AG10803 (cell line): ENCODE data around the gene KATNB1.
"Not testable (repeated sequence)": the region's sequence is repeated elsewhere in the genome, so short reads cannot be mapped to it uniquely, and the experiment has no call there.

Experiments
- DNase-seq: peaks from one replicate; pipeline ENCODE4 v3.0.0; 2010; ENCODE audit warnings: low read depth
- H3K4me3 ChIP-seq: 2 replicates; pipeline ENCODE4 v1.5.1; 2011; ENCODE audit warnings: mild to moderate bottlenecking, low read length, control low read depth
- TF ChIP-seq, protein P1 (sequence below): conservative IDR thresholded peaks from 2 replicates; pipeline ENCODE4 v1.5.1; 2011; ENCODE audit warnings: mild to moderate bottlenecking, low read length, control low read depth, inconsistent platforms

Gene KATNB1

DNA sequence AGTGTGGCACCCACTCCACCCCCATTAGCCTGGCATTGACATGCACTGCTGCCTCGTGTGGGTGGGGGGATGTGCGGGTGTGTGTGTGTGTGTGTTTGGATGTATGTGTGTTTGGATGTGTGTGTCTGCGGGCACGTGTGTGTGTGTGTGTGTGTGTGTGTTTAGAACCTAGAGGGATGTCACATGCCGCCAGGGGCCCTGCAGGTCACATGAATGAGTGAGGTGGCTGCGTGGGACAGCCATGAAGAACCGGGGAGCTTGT is 9.0 kb downstream of the KATNB1 start:
- H3K4me3 ChIP-seq: no peak overlapping the region
- DNase-seq: no peak
- TF ChIP-seq, protein P1, sequence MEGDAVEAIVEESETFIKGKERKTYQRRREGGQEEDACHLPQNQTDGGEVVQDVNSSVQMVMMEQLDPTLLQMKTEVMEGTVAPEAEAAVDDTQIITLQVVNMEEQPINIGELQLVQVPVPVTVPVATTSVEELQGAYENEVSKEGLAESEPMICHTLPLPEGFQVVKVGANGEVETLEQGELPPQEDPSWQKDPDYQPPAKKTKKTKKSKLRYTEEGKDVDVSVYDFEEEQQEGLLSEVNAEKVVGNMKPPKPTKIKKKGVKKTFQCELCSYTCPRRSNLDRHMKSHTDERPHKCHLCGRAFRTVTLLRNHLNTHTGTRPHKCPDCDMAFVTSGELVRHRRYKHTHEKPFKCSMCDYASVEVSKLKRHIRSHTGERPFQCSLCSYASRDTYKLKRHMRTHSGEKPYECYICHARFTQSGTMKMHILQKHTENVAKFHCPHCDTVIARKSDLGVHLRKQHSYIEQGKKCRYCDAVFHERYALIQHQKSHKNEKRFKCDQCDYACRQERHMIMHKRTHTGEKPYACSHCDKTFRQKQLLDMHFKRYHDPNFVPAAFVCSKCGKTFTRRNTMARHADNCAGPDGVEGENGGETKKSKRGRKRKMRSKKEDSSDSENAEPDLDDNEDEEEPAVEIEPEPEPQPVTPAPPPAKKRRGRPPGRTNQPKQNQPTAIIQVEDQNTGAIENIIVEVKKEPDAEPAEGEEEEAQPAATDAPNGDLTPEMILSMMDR: no peak

DNA sequence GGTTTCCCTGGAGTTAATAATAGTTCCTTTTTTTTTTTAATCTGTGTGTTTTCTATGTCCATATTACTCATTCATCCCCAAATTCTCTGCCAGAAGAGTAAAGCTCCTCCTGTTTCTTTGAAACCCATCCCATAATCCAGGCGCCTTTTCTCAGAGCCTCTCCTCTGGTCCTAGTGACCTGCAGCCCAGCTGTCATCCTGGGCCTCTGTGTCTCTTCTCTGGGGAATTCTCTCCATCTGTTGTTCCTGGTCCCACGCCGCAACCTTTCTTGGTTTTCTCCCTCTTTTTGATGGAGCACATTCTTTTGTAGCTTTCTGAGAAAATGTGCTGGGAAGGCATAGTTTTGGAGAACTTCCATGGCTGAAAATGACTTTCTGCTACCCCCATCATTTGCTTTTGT is 10.2 kb downstream of the KATNB1 start:
- no peak overlapping the region for H3K4me3 ChIP-seq
- no peak for DNase-seq
- TF ChIP-seq, protein P1: no peak

DNA sequence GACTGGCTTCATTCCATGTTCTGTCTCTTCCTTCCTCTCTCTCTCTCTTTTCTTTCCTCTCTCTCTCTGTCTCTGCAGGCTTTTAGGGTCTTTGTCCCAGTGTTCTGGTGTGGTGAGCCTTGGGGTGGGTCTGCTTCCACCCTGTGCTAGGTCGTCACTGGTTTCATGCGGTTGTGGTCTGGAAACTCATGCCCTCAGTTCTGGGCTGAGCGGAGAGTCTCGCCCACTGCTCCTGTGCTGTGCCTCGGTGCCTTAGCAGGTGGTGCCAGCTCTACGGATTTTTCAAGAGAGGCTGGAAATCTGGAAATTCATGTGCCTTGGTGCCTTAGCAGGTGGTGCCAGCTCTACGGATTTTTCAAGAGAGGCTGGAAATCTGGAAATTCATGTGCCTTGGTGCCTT is 10.7 kb downstream of the KATNB1 start:
- H3K4me3 ChIP-seq, DNase-seq: not testable (repeated sequence)

DNA sequence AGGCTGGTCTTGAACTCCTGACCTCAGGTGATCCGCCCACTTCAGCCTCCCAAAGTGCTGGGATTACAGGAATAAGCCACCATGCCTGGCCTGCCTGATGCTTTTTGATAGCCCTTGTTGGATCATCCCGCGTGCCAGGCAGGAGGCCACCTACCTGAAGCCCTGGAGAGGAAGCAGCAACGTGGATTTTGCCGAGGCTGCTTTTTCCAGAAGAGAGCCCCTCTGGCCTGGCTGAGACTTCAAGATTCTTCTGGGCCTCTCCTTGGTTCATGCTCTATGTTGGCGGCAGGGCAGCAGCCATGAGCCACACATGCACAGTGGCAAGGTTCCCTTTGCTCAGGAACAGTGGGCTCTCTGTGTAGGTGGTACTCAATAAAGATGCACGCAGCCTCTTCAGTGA is 11.5 kb downstream of the KATNB1 start:
- TF ChIP-seq, protein P1: no peak
- DNase-seq: no peak
- no peak overlapping the region for H3K4me3 ChIP-seq

DNA sequence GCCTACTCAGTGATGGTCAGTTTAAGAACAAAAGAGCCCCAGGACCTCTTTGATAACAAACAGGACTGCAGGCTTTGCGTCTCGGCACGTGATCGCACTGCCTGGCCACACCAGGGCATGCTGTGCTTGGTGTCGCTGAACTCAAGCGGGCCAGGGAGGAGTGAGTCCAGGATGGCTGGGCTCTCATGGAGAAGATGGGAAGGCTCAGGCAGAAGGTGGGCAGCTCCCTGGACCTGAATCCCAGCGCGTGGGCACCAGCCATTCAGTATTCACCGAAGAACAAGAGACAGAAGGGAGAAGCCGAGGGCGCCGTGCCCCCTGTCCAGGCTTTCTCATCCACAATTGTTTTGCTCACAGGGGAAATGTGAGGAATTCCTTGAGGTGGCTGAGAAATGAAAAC is 11.9 kb downstream of the KATNB1 start:
- DNase-seq: no peak
- no peak overlapping the region for H3K4me3 ChIP-seq
- TF ChIP-seq, protein P1: no peak

DNA sequence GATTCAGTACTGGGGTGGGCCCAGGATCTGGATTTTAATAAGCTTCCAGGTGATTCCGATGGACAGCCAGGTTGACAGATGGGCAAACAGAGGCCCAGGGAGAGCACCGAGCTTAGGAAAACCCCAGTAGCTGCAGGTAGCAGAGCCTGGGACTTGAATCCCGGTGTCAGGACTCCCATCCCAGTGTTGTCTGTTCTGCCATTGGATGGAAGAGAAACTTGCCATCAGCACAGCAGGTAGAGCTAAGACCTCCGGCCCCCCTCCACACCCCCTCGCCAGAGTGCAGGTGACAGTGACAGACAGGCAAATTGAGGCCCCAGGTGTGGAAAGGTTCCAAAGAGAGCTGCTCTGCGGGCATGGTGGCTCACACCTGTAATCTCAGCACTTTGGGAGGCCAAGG is 12.4 kb downstream of the KATNB1 start:
- DNase-seq: no peak
- TF ChIP-seq, protein P1: no peak
- H3K4me3 ChIP-seq: no peak overlapping the region

DNA sequence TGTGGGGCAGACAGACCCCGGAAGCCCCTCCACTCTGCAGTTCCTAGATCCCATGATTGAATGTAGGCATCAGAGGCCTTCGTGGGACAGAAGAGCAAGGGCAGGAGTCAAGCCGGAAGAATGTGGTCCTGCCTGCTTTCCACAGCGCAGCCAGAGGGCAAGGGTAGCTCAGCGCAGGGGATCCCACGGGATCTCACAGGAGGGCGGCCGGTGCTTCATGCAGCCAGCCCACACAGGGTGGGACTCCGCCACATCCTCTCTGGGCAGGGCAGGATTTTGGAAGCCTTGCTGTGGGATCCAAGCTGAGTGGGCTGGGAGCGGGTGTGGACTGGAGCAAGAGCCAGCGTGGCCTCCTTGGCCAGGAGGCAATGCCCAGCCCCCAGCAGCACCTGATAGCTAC is 13.0 kb downstream of the KATNB1 start:
- TF ChIP-seq, protein P1: no peak
- H3K4me3 ChIP-seq: no peak overlapping the region
- no peak for DNase-seq

DNA sequence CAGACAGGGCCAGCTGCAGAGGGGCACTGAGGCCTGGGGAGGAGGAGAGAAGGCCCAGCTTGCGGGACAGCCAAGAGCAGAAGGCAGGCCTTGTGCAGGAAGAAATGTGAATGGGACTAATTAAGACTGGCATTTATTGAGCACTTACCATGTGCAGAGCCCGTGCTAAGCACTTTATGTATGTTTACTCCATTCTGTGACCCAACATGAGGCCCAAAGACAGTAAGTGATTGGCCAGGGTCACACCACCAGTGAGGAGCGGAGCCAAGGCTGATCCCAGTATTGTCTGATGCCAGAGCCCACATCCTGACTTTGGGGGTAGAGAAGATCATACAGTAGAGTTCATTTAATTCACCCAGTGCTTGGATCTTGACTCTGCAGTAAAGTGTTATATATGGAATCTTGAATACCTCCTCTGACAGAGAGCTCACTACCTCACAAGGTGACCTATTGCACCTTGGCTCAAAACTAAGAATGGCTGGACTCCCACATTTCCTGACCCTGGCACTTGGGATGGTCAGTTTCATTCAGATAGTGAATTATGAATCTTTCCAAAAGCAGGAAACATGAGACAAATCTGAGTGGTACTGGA is 13.6 kb downstream of the KATNB1 start:
- H3K4me3 ChIP-seq: no peak overlapping the region
- DNase-seq: peak; percentile 15
- TF ChIP-seq, protein P1: no peak
